ENCODE data around the gene SPECC1.

Gene SPECC1

GRCh38 chr17:20121359-20122253 lies 112.4 kb downstream of the SPECC1 start:
- no peak overlapping the region for H3K4me3 ChIP-seq (ENCODE audit: low read depth, low read length)
- peak; percentile 87 for TF ChIP-seq CTCF (IDR thresholded peaks at IDR 0.05; ENCODE audit: low read depth, low read length, missing control alignments)
- DNase-seq (ENCODE audit: low read depth), result peak; percentile 37

GRCh38 chr17:20122254-20122879 lies 113.2 kb downstream of the SPECC1 start:
- TF ChIP-seq CTCF (IDR thresholded peaks at IDR 0.05; ENCODE audit: low read depth, low read length, missing control alignments), result no peak
- no peak overlapping the region for H3K4me3 ChIP-seq (ENCODE audit: low read depth, low read length)
- no peak for DNase-seq (ENCODE audit: low read depth)

DNA sequence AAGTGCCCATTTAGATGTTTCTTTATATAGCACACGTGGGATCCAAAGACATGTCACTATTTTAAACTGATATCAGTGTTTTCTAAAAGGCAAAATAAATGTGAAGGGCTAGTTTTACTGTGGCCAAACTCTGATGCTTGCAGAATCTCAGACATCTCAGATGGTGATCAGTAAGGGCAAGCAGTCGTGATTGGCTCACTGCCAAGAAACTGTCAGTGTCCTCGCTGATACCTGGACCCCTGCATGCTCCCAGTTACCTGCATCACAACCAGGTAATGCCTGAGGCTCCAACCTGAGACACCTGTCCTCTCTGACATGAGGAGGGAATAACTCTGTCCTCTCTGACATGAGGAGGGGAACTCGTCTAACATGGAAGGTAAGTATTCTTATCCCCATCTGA lies 114.0 kb downstream of the SPECC1 start:
- DNase-seq (ENCODE audit: low read depth), result no peak
- no peak for TF ChIP-seq CTCF (IDR thresholded peaks at IDR 0.05; ENCODE audit: low read depth, low read length, missing control alignments)
- no peak overlapping the region for H3K4me3 ChIP-seq (ENCODE audit: low read depth, low read length)

DNA sequence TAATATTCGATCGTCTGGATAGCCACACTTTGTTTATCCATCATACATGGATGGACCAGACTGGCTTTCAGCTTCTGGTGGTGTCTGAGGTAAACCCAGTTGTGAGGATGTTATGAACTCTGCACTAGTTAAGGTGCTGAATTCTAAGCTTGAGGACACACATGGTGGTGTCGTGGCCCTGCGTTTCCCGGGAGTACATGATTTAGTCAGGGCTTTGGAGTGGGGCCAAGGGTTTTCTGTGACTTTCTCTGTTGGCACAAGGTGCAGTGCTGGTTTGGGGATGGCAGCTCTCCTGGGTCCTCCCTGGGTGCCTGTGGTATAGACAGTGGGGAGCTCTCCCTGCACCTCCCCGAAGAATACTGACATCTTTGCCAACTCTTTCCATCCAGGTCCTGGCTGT lies 116.6 kb downstream of the SPECC1 start:
- no peak for TF ChIP-seq CTCF (IDR thresholded peaks at IDR 0.05; ENCODE audit: low read depth, low read length, missing control alignments)
- DNase-seq (ENCODE audit: low read depth), result no peak
- H3K4me3 ChIP-seq (ENCODE audit: low read depth, low read length), result no peak overlapping the region

DNA sequence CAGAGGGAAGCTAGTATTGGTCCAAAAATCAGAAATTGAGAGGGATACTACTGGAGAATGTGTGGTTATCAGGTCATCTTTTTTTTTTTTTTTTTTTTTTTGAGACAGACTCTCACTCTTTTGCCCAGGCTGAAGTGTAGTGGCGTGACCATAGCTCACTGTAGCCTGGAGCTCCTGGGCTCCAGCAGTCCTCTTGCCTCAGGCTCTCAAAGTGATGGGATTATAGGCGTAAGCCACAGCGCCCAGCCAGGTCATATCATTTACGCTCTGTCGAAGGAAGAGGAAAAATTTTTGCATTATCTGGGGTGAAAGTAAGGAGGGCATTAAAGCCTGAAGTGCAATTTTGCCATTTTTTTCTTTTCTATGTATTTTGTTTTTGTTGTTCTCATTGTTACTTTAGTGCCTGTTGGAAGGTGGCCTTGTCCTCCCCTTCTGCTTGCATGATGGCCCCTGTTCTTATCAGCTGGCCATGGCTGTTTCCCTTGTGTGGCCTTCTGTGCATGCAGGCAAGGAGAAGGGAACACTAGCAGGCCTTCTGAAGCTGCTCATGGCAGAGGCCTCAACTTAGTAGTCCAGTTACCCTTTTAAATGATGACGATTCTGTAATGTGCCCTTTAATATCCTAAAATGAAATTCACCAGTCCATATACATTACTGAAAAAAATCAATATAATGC lies 118.3 kb downstream of the SPECC1 start:
- no peak for DNase-seq (ENCODE audit: low read depth)
- no peak for TF ChIP-seq CTCF (IDR thresholded peaks at IDR 0.05; ENCODE audit: low read depth, low read length, missing control alignments)
- no peak overlapping the region for H3K4me3 ChIP-seq (ENCODE audit: low read depth, low read length)

DNA sequence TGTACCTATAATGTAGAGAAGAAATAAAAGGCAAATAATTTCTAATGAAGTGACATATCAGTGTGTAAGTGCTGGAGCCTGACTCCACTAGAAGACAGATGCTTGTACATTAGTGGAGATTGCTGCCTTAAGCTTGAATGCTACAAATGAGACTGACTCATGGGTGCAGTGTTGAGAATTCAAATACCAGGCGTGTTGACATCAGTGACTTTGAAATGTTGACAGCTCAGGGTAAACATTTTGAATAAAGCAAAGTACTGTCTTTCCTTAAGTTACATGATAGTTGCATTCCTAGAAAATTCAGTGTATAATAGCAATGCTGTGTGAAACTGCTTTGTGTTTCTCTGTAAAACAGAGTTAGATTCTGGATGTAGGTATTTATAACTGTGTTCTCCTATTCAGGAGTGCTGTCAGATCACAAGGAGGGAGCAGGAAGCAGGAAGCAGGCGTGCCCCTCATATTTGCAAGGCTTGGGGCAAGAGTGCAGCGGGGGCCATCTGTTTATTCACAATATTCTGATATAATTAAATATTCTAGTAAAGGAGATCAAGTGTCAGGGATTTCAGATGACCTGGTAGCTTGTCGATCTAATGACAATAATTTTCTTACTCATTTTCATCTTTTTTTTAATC lies 119.0 kb downstream of the SPECC1 start:
- no peak for TF ChIP-seq CTCF (IDR thresholded peaks at IDR 0.05; ENCODE audit: low read depth, low read length, missing control alignments)
- H3K4me3 ChIP-seq (ENCODE audit: low read depth, low read length), result no peak overlapping the region
- DNase-seq (ENCODE audit: low read depth), result no peak
